CD14-positive monocyte (primary cell): ENCODE results near the gene FAAP20. TPM values are rescaled to one million over a fixed set of nuclear protein-coding genes. Genes with fewer than 3 reads are reported as not detected.

ENCODE experiments used
- DNase-seq, 3 donors: peaks; one replicate each; pipeline ENCODE4 v3.0.0-alpha.2; 2011 to 2022
- H2AFZ ChIP-seq: 2 replicates; pipeline ENCODE4 v1.6.0; 2012; ENCODE audit warnings: mild to moderate bottlenecking, low read depth, low read length, inconsistent platforms; ENCODE audit not compliant: insufficient read depth, poor library complexity, severe bottlenecking
- H3K27ac ChIP-seq, 2 donors: 1 replicate in 1 of 2; 2 replicates in 1 of 2; pipeline ENCODE4 v1.5.1; 2012 to 2013; ENCODE audit warnings: low read length in 2 of 2, control low read depth in 1 of 2, inconsistent platforms in 1 of 2, low read depth in 1 of 2, mild to moderate bottlenecking in 1 of 2
- H3K27me3 ChIP-seq, 2 donors: one replicate each; pipeline versions ENCODE4 v1.6.0 to v1.6.1; 2011 to 2013; ENCODE audit warnings: low read length in 2 of 2; ENCODE audit not compliant: control insufficient read depth in 2 of 2, insufficient read depth in 2 of 2
- H3K36me3 ChIP-seq, 2 donors: replicated peaks in 1 of 2; 1 replicate in 1 of 2; 2 replicates in 1 of 2; pipeline versions ENCODE4 v1.5.1 to v1.6.1; 2012 to 2013; ENCODE audit warnings: low read length in 2 of 2, control low read depth in 1 of 2, inconsistent platforms in 1 of 2, mild to moderate bottlenecking in 1 of 2; ENCODE audit not compliant: insufficient read depth in 2 of 2, control insufficient read depth in 1 of 2
- H3K4me1 ChIP-seq, 2 donors: 1 replicate in 1 of 2; 2 replicates in 1 of 2; pipeline versions ENCODE4 v1.5.1 to v1.6.1; 2012 to 2013; ENCODE audit warnings: low read length in 2 of 2, control low read depth in 1 of 2, inconsistent platforms in 1 of 2, mild to moderate bottlenecking in 1 of 2, moderate library complexity in 1 of 2; ENCODE audit not compliant: insufficient read depth in 2 of 2, control insufficient read depth in 1 of 2
- H3K4me2 ChIP-seq: replicated peaks from 2 replicates; pipeline ENCODE3; 2012; ENCODE audit warnings: low read length, moderate library complexity, mild to moderate bottlenecking; ENCODE audit not compliant: poor library complexity, severe bottlenecking; ENCODE audit errors: extremely low read depth
- H3K4me3 ChIP-seq, 3 experiments: fragments of 200-600 bp in 1 of 3; sonication (generic) in 1 of 3; replicated peaks in 1 of 3; 1 replicate in 2 of 3; 2 replicates in 1 of 3; pipeline ENCODE4 v1.5.1; 2011 to 2013; ENCODE audit warnings: low read length in 3 of 3, mild to moderate bottlenecking in 3 of 3, control low read depth in 2 of 3, low read depth in 2 of 3, inconsistent platforms in 1 of 3, moderate library complexity in 1 of 3
- H3K79me2 ChIP-seq: 2 replicates; pipeline ENCODE4 v1.6.0; 2012; ENCODE audit warnings: mild to moderate bottlenecking, control low read depth, inconsistent platforms, low read length, moderate library complexity; ENCODE audit not compliant: insufficient read depth
- H3K9ac ChIP-seq: 2 replicates; pipeline ENCODE4 v1.6.0; 2017; ENCODE audit warnings: low read length, mild to moderate bottlenecking; ENCODE audit not compliant: insufficient read depth, poor library complexity, severe bottlenecking
- H3K9me3 ChIP-seq, 2 donors: replicated peaks in 1 of 2; 1 replicate in 1 of 2; 2 replicates in 1 of 2; pipeline versions ENCODE4 v1.5.1 to v1.6.1; 2012 to 2013; ENCODE audit warnings: low read length in 2 of 2, control low read depth in 1 of 2; ENCODE audit not compliant: control insufficient read depth in 1 of 2, insufficient read depth in 1 of 2
- H4K20me1 ChIP-seq: 2 replicates; pipeline ENCODE4 v1.6.0; 2012; ENCODE audit warnings: mild to moderate bottlenecking, low read length, control low read depth, moderate library complexity; ENCODE audit not compliant: insufficient read depth
- H3K27ac Mint-ChIP-seq, 7 donors: one replicate each; pipeline ENCODE4 v1.8.0; 2020; ENCODE audit warnings: mild to moderate bottlenecking in 7 of 7, mixed read lengths in 7 of 7, moderate library complexity in 6 of 7, inconsistent platforms in 2 of 7
- H3K27me3 Mint-ChIP-seq, 3 donors: one replicate each; pipeline ENCODE4 v1.8.0; 2021 to 2022; ENCODE audit warnings: low read depth in 3 of 3, mild to moderate bottlenecking in 3 of 3, mixed read lengths in 3 of 3, moderate library complexity in 3 of 3, inconsistent platforms in 1 of 3
- H3K36me3 Mint-ChIP-seq, 2 donors: one replicate each; pipeline ENCODE4 v1.8.0; 2020; ENCODE audit warnings: mixed read lengths in 2 of 2, inconsistent platforms in 1 of 2, mild to moderate bottlenecking in 1 of 2
- H3K4me1 Mint-ChIP-seq: one replicate; pipeline ENCODE4 v1.8.0; 2020; ENCODE audit warnings: mild to moderate bottlenecking, mixed read lengths
- H3K4me3 Mint-ChIP-seq, 2 donors: one replicate each; pipeline ENCODE4 v1.8.0; 2020; ENCODE audit warnings: mild to moderate bottlenecking in 2 of 2, mixed read lengths in 2 of 2, moderate library complexity in 1 of 2
- H3K9me3 Mint-ChIP-seq, 7 donors: one replicate each; pipeline ENCODE4 v1.8.0; 2020 to 2022; ENCODE audit warnings: mixed read lengths in 7 of 7, mild to moderate bottlenecking in 6 of 7, moderate library complexity in 6 of 7, inconsistent platforms in 2 of 7
- CTCF ChIP-seq: fragments of 200-600 bp; IDR thresholded peaks from one replicate; pipeline ENCODE4 v1.8.0; 2022; ENCODE audit warnings: antibody characterized with exemption, mild to moderate bottlenecking
- WGBS: methylation state at CpG from one replicate; pipeline ENCODE4 v1.1.5; 2013; ENCODE audit warnings: missing lambda C conversion rate; ENCODE audit not compliant: insufficient coverage; 5-methylcytosine and 5-hydroxymethylcytosine counted together
- intact Hi-C, 2 donors: fragments of 100-400 bp; cut with micrococcal nuclease; formaldehyde crosslinking; loops; one replicate each; pipeline versions ENCODE4 v1.15.0 to v1.15.1; 2023
- polyA plus RNA-seq, 3 donors: library from polyadenylated mRNA; depleted of rRNA in 1 of 3; unstranded in 2 of 3; stranded (reverse) in 1 of 3; fragments of 300-500 nt in 2 of 3; fragments of >200 nt in 1 of 3; fragmentation: Illumina TruSeq in 2 of 3; gene quantifications; 1 replicate in 2 of 3; 2 replicates in 1 of 3; pipeline ENCODE4 v1.2.3, GENCODE V29; 2012 to 2021

The FAAP20 gene
- polyA plus RNA-seq, 3 donors, result 11.8 to 49.3 (median 35.1) TPM

- H3K27me3 ChIP-seq, result peaks cover 0 to 9% of the 10 kb centered on the region in 2 donors
- H3K27me3 Mint-ChIP-seq, result peaks cover 9 to 23% (median 14%) of the 10 kb centered on the region in 3 donors
- H3K36me3 Mint-ChIP-seq, result no peaks in the 10 kb centered on the region
- H3K79me2 ChIP-seq, result no peaks in the 10 kb centered on the region
- no peaks in the 10 kb centered on the region for H3K36me3 ChIP-seq
- no peak overlapping the region for H3K4me3 ChIP-seq
- no peak for TF ChIP-seq CTCF
- H3K4me3 Mint-ChIP-seq, result no peak overlapping the region
- no peaks in the 10 kb centered on the region for H3K9me3 ChIP-seq
- H4K20me1 ChIP-seq, result no peaks in the 10 kb centered on the region
- no peak overlapping the region for H3K27ac Mint-ChIP-seq
- H3K27ac ChIP-seq, result no peak overlapping the region
- H3K9me3 Mint-ChIP-seq, result peaks cover 0 to 4% (median 2%) of the 10 kb centered on the region in 7 donors
- H3K4me2 ChIP-seq, result no peak overlapping the region
- H3K4me1 ChIP-seq, result peaks cover 17 to 22% of the 10 kb centered on the region in 2 donors
- H3K9ac ChIP-seq, result no peak overlapping the region
- no peak overlapping the region for H2AFZ ChIP-seq
- intact Hi-C loops, result no loop called here
- H3K4me1 Mint-ChIP-seq, result peaks cover 16% of the 10 kb centered on the region
- DNase-seq, result no peak
- WGBS, result 93% methylated on average over 17 of the region's 21 CpGs
Measured at GRCh38 chr1:2214541-2215241, 20.1 kb upstream of the FAAP20 start.

GRCh38 chr1:2213576-2214505 is 19.3 kb upstream of the FAAP20 start:
- H3K4me3 ChIP-seq, result peak overlapping the region in 1 of 3 experiments; percentile 58
- peaks cover 12 to 26% (median 19%) of the 10 kb centered on the region in 3 donors for H3K27me3 Mint-ChIP-seq
- DNase-seq, result no peak
- 90% methylated on average over 19 of the region's 32 CpGs for WGBS
- peak overlapping the region; percentile 74 for H2AFZ ChIP-seq
- peaks cover 17 to 22% of the 10 kb centered on the region in 2 donors for H3K4me1 ChIP-seq
- H3K27me3 ChIP-seq, result peaks cover 0 to 9% of the 10 kb centered on the region in 2 donors
- H3K9ac ChIP-seq, result peak overlapping the region; percentile 49
- no peaks in the 10 kb centered on the region for H3K79me2 ChIP-seq
- intact Hi-C loops, result no loop called here
- TF ChIP-seq CTCF, result no peak
- H3K4me3 Mint-ChIP-seq, result no peak overlapping the region
- no peaks in the 10 kb centered on the region for H4K20me1 ChIP-seq
- H3K9me3 ChIP-seq, result no peaks in the 10 kb centered on the region
- H3K4me1 Mint-ChIP-seq, result peaks cover 15% of the 10 kb centered on the region
- no peaks in the 10 kb centered on the region for H3K36me3 Mint-ChIP-seq
- H3K27ac Mint-ChIP-seq, result no peak overlapping the region
- no peak overlapping the region for H3K27ac ChIP-seq
- peak overlapping the region; percentile 60 for H3K4me2 ChIP-seq
- no peaks in the 10 kb centered on the region for H3K36me3 ChIP-seq
- peaks cover 0 to 2% (median under 1%) of the 10 kb centered on the region in 7 donors for H3K9me3 Mint-ChIP-seq
